ENCODE measurements around the gene CFAP100.

GRCh38 chr3:126381966-126382365 lies 12.7 kb upstream of the CFAP100 start:
- no peak for TF ChIP-seq CTCF (IDR thresholded peaks at IDR 0.05)
- no peak for TF ChIP-seq POLR2A (IDR thresholded peaks at IDR 0.05)

All from adrenal gland (tissue), 5 donors.